ENCODE results near the gene TAF11.
"Not testable (repeated sequence)": the region's sequence is repeated elsewhere in the genome, so short reads cannot be mapped to it uniquely, and the experiment has no call there.

The TAF11 gene

DNA sequence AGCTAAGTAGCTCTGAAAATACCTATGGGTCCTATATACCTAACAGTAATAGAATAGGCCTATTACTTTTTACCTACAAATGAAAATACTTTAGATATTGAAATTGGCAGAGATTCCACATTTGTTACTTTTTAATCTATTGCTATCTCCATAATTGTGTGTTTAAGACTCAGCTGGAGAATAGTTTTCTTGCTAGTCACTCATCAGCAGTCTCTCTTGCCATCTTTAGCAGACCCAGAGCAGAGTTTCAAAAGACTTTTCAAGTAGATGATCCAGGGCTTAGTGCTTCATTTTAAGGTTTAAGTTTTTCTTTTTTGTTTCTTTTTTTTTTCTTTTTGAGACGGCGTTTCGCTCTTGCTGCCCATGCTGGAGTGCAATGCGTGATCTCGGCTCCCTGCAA, 14.1 kb upstream of the TAF11 start:
- no peak for DNase-seq

DNA sequence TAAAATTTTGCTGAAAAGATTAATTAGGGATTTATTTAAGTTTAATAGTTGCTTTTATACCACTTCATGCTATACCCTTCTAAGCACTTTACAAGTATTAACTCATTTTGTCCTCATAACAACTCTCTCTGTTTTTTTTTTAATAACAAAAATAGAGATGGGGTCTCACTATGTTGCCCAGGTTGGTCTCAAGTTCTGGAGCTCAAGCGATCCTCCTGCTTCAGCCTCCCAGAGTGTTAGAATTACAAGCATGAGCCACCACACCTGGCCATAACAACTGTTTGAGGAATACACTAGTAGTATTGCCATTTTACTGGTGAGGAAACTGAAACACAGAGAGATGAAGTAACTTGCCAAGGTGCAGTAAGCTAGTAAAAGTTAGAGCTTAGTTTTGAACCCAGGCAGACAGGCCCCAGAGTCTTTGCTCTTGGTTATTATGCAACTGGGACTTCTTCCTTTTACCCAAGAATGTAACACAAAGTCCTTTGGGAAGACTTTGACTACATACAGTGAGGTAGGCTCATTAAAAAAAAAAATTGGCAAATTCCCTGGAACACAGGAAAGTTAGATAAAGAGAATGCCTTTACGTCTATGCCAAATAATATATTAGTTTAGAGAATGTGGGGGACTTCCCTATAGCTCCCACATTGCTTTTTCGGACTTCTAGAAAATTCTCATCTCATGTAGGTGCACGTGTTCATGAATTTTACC, 12.6 kb upstream of the TAF11 start:
- no peak for DNase-seq

DNA sequence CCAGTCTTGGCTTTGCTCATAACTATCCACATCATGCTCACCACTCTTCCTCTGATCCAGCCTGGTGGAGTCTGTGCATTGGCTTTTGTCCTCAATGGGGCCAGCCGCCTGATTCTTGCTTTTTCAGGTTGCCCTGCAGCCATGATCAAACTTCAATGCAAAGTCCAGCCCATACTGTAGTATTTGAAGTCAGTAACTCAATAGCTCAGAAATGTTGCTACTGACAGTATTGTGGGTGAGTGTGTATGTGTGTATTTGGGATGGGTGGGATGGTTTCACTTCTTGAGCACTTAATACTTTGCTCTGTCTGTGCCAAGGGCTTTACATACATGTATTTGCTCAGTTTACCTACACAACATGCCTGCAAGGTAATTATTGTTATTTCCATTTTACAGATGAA, 11.9 kb upstream of the TAF11 start:
- not testable (repeated sequence) for DNase-seq

DNA sequence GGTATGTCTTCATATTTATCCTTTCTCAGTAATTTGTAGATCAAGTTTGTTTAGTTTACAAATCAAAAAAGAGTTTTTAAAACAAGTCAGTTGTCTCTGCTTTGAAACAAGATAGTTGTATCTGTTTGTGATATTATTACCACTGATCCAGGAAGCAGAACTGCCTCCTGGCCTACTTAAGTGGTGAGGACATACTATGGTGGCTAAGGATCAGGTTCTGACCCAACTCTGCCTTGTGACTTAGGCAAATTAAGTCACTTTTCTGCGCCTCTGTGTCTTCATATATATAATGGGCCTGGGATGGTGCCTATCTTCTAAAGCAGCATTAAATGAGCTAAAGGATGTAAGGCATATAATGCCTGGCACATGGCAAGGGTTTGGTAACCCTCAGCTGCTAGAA, 9.9 kb upstream of the TAF11 start:
- DNase-seq = no peak

DNA sequence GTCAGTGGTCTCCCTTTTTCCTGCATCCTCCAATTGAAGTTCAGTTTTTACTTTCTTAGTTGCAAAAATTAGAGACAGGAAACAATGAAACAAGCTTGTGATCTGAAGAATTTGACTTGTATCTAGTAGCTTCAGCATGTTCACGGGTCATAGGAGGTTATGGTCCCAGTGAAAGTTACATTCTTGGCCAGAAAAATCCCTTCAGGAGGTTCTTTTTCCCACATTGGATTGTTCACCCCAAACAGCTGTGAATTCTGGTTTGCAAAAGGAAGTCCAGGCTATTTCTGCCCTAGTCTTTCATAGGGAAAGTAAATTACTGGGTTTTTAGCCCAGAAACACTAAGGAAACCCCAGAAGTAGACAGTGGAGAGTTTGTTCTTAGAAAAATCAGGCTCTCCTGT, 9.3 kb upstream of the TAF11 start:
- DNase-seq = no peak

DNA sequence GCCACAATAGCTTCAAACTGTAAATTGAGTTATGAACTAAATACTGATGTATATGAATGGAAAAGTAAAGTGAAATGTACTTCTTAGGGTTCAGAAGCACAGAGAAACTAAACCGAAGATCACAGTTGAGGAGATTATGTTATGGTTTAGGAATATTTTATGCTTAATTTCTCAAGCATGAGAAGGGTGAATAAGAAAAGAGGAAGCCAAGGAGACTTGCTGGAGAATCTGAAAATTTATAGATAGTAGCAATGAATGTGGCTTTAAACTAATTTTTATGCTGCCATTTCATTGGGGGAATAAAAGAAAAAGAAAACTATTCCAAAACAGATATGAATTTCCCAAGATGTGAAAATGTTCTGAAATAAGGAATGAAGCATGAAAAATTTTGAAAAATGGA, 6.9 kb upstream of the TAF11 start:
- no peak for DNase-seq

DNA sequence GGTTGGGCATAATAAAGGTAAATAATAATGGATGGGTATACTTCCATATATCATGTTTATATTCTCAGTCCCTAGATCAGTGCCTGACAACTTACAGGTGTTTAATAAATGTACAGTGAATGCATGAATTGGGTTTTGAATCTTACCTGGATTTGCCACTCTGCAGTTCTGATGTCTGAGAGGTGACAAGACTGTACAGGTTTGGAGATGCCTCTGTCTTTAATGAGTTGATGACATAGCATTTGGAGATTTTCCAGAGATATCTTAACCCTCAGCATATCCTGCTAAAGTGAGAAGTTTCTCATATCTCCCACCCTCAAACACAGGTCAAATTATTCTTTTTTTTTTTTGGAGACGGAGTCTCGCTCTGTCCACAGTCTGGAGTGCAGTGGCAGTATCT, 3.5 kb upstream of the TAF11 start:
- DNase-seq = no peak

DNA sequence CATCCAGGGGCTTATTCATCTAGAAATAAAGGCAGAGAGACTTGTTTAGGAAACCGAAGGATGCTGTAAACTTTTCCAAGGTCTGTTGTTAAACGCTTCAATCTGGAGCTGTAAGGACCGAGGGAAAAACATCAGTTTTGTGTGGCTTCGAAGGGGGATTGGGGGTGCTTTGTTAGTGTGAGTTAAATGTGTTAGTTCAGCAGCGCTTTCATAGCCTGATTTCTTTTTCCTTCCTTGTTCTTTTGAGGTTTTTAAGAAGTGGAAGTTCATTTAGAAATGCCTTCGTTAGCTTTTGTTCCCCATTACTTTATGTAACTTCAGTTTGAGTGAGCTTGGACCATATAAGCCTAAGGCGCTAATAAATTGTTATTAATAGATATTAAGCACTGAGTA, 2.7 kb upstream of the TAF11 start:
- DNase-seq = no peak

DNA sequence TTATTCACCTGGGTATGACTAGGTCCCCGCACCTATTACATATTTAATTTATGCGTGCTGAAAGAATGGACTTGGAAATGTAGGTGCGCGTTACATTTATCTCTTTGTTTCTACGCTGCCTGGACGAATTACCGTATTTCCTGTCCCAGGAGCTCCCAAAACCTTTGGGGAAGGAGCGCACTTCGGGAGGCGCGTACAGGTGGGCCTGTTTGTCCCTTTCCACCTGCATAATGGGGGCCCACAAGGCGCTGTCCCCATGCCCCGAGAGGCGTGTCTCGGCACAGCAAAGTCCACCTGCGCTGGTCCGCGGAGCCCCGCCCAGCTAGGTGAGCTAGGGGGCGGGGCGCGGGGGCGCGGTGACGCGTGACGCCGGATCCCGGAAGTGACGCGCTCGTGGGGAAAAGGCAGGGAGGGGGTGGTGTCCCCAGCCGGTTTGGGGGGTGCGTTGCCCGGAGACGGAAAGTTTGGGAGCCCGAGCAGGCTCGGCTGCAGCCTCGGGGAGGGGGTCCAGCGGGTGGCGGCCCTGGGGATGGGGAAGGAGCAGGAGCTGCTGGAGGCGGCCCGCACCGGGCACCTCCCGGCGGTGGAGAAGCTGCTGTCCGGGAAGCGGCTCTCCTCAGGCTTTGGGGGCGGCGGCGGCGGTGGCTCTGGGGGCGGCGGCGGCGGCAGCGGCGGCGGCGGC, 1.2 kb upstream of the TAF11 start, which contains the start of gene ANKS1A:
TSS of gene ANKS1A (plus strand) at position 382 of the 682 bp plus-strand sequence. CDS start at position 530, 148 bp downstream.
- peak; percentile 86 for DNase-seq

DNA sequence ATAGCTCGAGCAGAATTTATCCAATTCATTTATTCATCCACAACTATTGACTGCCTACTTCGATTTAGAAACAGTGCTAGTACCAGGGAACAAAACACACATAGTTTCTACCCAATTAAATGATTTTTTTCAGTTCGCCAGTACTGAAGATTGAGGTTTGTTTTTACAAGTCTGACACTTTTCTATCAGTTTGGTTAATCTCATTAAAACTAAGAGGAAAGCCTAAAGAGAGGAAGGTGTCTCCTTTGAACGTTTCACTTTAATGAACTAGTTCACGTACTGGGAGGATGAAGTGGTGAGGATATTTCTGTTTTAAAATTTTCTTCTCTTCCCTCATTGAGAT, 643 bp upstream of the TAF11 start:
- no peak for DNase-seq

DNA sequence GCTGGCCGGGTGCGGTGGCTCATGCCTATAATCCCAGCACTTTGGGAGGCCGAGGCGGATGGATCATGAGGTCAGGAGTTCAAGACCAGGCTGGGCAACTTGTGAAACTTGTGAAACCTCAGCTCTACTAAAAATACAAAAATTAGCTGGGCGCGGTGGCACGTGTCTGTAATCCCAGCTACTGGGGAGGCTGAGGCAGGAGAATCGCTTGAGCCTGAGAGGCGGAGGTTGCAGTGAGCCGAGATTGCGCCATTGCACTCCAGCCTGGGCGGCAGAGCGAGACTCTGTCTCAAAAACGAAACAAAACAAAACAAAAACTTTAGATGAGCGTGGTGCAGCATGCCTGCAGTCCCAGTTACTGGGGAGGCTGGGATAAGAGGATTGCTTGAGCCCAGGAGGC, 2.0 kb downstream of the TAF11 start:
- not testable (repeated sequence) for DNase-seq

DNA sequence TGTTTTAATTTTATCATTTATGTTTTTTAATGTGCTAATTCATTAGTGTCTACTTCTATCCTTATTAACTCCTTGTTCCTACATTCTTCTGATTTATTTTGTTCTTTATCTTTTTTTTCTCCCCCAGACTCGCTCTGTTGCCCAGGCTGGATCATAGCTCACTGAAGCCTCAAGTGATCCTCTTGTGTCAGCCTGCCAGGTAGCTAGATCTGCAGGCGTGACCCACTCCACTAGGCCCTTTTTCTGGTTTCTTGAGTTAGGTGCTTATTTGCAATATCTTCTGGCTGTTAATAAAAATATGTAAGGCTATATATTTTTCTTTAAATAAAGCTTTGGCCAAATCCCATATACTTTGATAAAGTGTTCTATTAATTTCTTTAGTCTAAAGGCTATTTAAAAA, 2.8 kb downstream of the TAF11 start:
- DNase-seq = no peak

DNA sequence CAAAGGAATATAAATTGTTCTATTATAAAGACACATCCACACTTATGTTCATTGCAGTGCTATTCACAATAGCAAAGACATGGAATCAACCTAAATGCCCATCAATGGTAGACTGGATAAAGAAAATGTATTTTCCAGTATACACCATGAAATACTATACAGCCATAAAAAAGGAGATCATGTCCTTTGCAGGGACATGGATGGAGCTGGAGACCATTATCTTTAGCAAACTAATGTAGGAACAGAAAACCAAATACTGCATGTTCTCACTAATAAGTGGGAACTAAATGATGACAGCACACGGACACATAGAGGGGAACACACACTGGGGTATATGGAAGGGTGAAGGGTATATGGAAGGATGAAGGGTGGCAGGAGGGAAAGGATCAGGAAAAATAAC, 3.8 kb downstream of the TAF11 start:
- not testable (repeated sequence) for DNase-seq

DNA sequence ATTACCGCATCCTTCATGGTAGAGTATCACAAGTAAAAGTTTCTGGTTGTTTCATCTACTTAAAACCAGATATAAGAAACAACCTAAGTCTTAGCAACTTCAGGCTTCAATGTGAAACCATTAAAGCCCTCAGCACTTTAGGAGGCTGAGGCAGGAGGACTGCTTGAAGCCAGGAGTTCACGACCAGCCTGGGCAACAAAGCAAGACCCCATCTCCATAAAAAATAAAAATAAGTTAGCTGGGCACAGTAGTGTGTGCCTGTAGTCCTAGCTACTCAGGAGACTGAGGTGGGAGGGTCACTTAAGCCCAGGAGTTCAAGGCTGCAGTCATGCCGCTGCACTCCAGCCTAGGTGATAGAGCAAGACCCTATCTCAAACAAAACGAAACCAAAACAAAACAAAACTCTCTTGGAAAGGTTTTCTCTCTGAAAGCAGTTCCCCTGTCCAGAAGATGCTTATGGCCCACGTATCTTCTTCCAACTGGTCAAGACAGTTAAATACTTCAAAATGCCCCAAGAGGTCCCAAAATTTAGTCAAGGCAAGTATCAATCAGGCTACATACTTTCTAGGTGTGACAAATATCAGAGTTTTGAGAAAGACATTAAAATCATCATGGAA, 9.9 kb downstream of the TAF11 start:
- no peak for DNase-seq

DNA sequence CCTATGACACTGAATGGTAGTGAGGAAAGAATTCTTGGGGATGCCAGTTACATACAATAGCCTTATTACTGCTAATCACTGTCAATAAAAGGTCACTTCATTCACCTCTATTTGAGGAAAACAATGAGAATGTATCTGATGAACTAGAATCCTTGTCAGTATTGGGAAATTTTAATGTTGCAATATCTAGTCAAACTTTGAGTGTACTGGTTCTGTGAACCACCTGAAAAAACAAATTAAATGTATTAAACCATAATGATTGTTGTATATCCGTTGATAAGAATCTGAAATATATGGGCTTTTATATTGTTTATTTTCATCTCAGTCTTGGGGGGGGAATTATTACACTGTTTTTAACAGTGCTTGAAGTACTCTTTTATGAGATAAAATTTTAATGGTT, 10.6 kb downstream of the TAF11 start:
- no peak for DNase-seq

DNA sequence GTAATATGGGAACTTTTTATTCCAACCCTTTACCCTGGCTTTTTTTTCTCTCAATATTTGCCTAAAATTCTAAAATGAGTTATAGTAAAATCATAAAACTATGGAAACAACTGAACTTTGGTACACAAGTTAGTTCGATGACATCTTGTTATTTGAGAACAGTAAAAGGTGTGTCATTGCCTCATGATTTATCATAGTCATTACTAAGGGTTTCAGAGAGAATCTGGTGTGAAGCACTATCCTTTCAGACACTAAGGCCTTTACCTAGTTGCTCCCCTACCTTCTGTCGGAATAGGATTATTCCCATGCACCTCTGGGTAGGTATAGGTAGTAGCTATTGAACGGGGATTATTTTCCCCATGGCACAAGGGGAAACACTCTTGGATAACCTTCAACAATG, 11.4 kb downstream of the TAF11 start:
- DNase-seq = no peak

DNA sequence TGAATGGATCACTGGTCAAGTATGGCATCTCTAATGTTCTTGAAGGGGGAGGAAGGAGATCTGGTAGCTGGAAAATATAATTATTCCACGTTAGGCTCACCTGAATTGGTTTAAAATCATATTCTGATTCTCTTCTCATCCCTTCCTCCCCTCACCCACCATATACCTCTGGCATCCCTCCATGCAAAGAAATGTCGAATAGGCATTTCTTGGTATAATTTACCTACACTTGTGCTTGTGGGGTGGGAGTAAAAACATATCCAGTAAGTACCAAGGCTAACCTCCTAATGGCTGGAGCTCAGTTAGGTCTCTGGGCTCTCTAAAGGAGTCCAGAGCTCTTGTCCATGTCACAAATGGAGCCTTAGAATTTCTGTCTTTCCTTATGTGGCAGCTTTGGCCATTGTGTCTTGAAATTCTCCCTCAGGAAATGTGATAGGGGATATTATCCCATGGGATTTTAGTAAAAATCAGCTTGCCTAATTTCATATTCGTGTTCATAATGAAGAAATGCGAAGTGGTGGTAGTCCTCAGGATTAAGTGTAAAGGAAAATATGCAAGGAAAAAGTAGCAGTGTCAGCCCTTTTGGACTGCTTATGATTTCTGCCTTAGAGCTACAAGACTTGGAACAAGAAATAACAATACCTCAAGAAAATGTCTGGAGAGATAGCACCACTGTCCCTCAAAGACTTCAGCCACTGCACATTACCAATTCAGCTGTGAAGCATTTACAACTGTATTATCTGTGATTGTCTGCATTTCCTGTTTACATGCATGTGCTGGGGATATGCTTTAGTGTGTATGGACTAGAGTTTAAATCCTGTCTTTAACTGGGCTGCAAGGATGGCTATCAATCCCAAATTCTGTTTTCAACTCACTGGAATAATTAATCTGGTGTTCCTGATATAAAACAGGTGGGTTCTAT, 12.3 kb downstream of the TAF11 start:
- DNase-seq = no peak

DNA sequence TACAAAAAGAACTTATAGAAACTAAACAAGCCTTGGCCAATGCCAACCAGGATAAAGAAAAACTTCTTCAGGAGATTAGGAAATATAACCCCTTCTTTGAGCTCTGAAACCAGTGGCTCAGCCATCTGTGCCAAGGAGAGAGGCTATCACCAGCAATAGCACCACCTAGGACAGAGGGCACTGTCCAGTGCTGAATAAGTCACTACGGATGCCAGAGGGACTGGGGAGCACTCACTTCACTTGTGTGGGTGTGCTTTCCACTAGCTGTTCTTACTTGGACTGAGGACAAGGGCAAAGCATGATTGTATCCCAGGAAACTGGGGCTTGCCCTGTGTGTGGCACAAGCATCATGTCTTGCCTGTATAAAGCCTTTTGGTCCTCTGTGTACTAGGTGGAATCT, 15.5 kb downstream of the TAF11 start:
- DNase-seq = no peak

DNA sequence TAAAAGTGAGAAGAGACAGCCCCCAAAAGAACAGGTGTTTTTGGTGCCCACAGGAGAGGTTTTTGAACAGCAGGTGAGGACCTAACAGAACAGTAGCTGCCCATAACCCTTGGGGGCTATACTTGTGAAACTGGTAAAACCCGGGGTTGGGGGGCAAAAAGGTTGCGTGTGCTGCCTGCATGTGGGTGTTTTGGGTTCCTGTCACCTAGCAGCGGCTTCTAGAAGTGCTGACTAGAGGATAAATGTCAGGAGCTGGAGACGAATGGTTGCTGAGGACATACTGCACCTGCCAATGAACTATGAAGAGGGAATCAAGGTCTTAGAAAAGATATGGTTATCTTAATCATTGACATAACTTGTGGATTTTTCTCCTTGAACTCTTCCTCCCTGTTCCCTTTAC, 16.0 kb downstream of the TAF11 start:
- no peak for DNase-seq

DNA sequence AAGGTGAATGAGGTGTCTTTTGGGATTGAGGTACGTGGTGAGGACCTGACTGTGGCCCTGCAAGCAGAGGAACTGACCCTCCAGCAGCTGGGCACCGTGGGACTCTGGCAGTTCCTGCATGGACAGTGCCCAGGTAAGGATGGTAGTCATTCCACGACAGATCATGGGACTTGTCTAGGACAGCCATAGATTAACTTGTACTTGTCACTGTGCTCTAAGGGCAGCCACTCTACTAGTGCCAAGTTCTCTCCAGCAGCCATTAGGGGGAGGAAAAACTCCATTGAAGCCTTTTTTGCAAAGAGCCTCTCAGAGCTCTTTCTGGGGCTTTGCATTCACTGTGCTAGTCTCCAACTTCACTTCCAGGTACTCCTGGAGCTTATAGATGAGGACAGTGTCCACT, 20.4 kb downstream of the TAF11 start:
- DNase-seq = no peak

DNA sequence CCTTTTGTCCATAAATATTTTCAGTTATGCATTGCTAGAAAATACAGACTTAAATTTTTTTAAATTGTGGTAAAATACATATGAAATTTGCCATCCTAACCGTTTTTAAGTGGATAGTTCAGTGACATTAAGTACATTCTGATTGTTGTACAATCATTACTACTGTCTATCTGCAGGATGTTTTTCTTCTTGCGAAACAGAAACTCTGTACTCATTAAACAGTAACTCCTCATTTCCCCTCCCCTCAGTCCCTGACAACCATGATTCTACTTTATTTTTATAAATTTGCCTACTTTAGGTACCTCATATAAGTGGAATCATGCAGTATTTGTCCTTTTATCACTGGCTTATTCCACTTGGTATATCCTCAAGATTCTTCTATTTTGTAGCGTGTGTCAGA, 21.3 kb downstream of the TAF11 start:
- DNase-seq = no peak

DNA sequence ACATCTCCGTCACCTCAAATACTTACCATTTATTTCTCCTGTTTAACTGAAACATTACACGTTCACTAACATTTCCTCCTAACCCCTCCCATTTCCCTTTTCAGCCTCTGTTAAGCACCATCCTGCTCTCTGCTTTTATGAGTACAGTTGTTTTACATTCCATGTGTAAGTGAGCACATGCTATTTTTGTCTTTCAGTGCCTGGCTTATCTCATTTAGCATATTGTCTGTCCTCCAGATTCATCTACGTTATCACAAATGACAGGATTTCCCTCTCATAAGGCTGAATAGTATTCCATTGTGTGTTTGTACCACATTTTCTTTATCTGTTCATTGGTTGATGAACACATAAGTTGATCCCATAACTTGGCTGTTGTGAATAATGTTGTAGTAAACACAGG, 22.7 kb downstream of the TAF11 start:
- DNase-seq = no peak

DNA sequence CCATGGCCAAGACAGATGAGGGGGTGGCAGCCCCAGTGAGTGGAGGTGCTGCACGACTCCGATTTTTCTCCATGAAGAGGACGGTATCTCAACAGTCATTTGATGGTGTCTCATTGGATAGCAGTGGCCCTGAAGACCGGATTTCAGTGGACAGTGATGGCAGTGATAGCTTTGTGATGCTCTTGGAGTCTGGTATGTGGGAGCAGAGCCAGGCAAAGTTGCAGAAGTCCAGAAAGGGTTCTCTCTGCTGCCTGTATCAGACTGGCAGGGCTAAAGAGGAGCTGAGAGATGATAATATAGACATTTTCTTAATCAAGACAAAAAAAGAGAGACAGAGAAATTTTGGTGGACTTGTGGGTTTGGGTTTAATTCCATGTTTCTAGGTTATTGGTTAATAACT, 23.8 kb downstream of the TAF11 start:
- DNase-seq = no peak

Data from NCI-H774 (cell line).